NCI-H345 (cell line): Measurements from ENCODE around the gene LTB.

Experiments used
- DNase-seq: peaks from one replicate; lab custom pipeline; 2025; lab: John Stamatoyannopoulos, UW

Gene LTB

GRCh38 chr6:31582230-31582643 is at the start of gene LTB:
Gene LTB (minus strand): TSS chr6:31582424. CDS start chr6:31582417, 7 bp downstream.
- no peak for DNase-seq

DNA sequence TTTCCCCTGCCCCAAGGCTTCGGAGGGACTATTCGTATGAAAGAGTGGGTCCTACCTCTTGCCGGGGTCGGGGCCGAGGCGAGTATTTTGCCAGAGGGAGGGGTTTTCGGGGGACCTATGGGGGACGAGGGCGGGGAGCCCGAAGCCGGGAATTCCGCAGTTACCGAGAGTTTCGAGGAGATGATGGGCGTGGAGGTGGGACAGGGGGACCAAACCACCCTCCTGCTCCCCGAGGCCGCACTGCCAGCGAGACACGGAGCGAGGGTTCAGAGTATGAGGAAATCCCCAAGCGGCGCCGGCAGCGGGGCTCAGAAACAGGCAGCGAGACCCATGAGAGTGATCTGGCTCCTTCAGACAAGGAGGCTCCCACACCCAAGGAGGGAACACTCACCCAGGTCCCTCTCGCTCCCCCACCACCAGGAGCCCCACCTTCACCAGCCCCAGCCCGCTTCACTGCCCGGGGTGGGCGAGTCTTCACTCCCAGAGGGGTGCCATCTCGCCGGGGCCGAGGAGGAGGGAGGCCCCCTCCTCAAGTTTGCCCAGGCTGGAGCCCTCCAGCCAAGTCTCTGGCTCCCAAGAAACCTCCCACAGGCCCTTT is 49.6 kb upstream of the LTB start:
- no peak for DNase-seq

DNA sequence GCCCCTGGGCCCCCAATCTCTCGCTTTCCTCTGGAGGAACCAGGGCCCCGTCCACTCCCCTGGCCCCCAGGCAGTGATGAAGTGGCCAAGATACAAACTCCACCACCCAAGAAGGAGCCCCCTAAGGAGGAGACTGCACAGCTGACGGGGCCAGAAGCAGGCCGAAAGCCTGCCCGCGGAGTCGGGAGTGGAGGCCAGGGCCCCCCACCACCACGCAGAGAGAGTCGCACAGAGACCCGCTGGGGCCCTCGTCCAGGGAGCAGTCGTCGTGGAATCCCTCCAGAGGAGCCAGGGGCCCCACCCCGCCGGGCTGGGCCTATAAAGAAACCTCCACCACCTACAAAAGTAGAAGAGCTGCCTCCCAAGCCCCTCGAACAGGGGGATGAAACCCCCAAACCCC is 49.0 kb upstream of the LTB start:
- no peak for DNase-seq

DNA sequence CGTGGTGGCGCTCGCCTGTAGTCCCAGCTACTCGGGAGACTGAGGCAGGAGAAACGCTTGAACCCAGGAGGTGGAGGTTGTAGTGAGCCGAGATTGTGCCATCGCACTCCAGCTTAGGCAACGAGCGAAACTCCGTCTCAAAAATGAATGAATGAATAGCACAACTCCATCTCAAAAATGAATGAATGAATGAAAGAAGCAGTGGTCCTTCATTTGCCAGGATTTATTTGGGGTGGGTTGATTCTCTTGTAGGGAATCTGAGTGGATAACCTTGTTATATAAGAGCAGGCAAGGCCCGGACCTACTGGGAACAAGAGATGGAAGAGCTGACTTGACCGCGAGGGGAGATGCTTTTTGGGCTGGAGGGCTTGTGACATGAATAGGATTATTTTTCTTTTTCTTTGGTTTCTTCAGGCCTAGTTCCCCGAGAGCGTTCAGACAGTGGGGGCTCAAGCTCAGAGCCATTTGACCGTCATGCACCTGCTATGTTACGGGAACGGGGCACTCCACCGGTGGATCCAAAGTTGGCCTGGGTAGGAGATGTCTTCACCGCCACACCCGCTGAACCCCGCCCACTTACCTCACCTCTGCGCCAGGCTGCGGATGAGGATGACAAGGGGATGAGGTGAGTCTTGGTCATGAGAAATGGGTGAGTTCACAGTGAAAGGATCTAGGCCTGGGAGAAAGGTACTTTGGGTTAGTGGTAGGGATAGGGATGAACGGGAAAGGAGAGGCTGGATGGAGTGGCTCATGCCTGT is 48.1 kb upstream of the LTB start:
- no peak for DNase-seq

DNA sequence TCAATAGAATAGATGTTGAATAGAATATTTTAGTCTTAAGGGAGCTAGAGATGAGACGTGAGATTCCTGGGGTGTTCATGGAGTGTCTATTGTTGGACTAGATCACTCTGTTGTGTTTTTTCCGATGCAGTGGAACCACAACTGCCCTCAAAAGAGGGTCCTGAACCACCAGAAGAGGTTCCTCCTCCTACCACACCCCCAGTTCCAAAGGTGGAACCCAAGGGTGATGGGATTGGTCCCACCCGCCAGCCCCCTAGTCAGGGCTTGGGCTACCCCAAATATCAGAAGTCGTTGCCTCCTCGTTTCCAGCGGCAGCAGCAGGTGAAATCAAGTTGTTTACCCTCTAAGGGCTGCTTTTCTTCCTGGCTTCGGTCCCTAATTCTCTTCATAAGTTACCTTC is 46.8 kb upstream of the LTB start:
- no peak for DNase-seq

DNA sequence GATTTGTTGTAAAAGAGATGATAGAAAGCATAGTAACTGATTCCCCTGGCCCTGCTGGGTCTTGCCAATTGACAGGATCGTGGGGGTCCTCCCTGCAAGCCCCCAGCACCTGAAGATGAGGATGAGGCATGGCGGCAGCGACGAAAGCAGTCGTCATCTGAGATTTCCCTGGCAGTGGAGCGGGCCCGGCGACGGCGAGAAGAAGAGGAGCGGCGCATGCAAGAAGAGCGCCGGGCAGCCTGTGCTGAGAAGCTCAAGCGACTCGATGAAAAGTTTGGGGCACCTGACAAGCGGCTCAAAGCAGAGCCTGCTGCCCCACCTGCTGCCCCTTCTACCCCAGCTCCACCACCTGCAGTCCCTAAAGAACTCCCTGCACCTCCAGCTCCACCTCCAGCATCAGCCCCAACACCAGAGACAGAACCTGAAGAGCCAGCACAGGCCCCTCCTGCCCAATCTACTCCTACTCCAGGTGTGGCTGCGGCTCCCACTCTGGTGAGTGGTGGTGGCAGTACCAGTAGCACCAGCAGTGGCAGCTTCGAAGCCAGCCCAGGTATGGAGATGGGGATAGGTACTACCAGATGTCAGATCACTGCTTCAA is 45.6 kb upstream of the LTB start:
- no peak for DNase-seq

GRCh38 chr6:31626952-31627351 is 44.7 kb upstream of the LTB start:
- no peak for DNase-seq

DNA sequence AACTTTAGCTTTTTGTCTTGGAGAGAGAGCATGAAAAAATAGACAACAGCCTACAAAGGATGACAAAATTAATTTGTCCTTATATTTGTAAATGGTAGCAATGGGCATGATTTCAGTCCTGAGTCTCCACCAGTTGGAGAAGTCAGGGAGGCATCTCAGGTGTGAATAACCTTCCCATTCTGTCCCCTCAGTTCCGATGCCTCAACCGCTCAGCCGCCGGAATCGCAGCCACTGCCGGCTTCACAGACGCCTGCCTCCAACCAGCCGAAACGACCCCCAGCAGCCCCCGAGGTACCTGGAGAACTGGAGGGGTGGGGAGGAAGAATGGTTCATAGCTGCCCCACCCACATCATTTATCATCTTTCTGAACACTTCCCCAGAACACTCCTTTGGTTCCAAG is 41.8 kb upstream of the LTB start:
- DNase-seq, result no peak

DNA sequence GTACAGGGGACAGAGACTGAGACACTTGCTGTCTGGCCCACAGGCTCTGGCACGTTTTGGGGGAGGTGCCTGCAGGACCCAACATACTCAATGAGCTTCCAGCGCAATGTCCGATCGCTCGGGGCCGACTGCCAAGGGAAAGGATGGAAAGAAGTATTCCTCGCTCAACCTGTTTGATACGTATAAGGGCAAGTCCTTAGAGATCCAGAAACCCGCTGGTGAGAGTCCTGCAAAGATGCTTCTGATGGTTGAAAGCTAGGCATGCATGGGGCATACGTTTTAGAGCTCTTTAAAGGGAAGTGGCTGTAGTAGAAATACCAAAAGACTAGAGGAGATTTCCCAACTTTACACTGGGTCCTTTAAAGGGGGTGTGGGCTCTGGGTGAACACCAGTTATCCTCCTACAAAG is 40.5 kb upstream of the LTB start:
- no peak for DNase-seq

GRCh38 chr6:31621991-31622390 is 39.8 kb upstream of the LTB start:
- DNase-seq, result no peak

- no peak for DNase-seq
Observed at GRCh38 chr6:31621320-31621939, 39.2 kb upstream of the LTB start.

- peak; percentile 87 for DNase-seq
Observed at GRCh38 chr6:31620586-31621319, 38.5 kb upstream of the LTB start, which contains the start of gene PRRC2A. Gene PRRC2A (plus strand): TSS chr6:31620715. CDS start chr6:31622790, 2,075 bp downstream.

GRCh38 chr6:31619805-31620585 is 37.8 kb upstream of the LTB start:
- DNase-seq, result peak; percentile 99

DNA sequence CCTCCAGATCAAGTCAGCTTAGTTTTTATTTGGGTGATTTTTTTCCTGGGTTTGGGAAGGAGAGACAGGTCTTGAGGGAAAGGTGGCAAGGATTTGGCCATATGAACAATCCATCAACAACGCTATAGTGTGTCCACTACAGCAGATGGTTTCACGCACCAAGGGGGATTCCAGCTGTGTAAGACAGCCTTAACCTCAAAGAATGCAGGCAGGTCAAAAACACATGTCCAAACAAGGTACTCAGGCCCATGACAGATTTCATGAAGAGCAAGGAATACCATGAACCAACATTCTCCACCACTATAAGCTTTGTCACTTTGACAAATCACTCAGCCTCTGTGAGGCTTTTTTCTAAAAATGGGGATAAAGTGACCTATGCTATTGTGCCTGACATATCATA is 34.8 kb upstream of the LTB start:
- DNase-seq, result no peak

GRCh38 chr6:31615748-31616147 is 33.5 kb upstream of the LTB start:
- no peak for DNase-seq

GRCh38 chr6:31614684-31615578 is 32.7 kb upstream of the LTB start, which contains the start of gene AIF1:
Gene AIF1 (plus strand): TSS chr6:31615234. CDS start chr6:31615330, 96 bp downstream.
- DNase-seq, result no peak

GRCh38 chr6:31614075-31614619 is 31.9 kb upstream of the LTB start:
- DNase-seq, result no peak

- DNase-seq, result no peak
Observed at GRCh38 chr6:31610968-31611367, 28.7 kb upstream of the LTB start.

GRCh38 chr6:31609519-31610406 is 27.5 kb upstream of the LTB start:
- DNase-seq, result peak; percentile 10
